Tibial nerve (tissue), 4 donors: ENCODE measurements around the gene LIN28B.

ENCODE experiments used
- CTCF ChIP-seq, 5 experiments: fragments of 200-600 bp in 3 of 5; fragments of 450-650 bp in 2 of 5; sonication (generic) in 3 of 5; IDR thresholded peaks; one replicate each; pipeline ENCODE4 v1.5.1; 2016 to 2019; ENCODE audit warnings: antibody characterized with exemption in 5 of 5, mild to moderate bottlenecking in 3 of 5, moderate library complexity in 2 of 5
- EP300 ChIP-seq, 2 donors: sonication (generic); formaldehyde crosslinking; IDR thresholded peaks; one replicate each; pipeline ENCODE4 v1.6.1; 2017; ENCODE audit warnings: antibody characterized with exemption in 2 of 2, mild to moderate bottlenecking in 1 of 2

- TF ChIP-seq EP300 (IDR thresholded peaks at IDR 0.05) (no peak), CTCF (IDR thresholded peaks at IDR 0.05) (no peak)
Measured at GRCh38 chr6:104949206-104949605, 7.7 kb upstream of the LIN28B start.
